ENCODE measurements around the gene CYP17A1.

CYP17A1 gene

DNA sequence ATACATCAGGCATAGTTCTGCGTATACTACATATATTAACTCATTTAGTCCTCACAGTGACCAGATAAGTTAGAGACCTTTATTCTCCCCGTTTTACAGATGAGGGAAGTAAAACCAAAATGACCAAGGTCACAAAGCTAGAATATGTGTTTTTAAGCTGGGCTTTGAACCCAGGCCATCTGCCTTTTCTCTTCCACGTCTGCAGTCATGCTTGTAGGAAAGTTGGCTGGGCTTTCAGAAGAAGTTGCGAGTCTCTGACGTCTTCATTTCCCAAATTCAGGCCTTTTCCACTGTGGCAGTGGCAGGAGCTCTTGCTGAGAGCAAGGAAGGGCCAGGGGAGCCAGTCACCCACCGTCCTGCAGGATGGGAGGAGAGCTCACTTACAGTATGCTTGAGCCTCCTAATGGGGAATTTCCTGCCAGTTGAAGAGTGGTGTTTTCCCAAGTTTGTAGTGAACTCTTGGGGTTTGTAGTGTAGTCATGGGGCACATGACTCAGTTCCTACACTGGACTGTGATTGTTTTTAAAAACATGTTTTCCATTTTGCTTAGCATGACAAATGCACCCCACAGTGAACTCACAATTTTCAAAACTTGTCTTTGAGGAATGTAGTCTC is 34.2 kb downstream of the CYP17A1 start:
- DNase-seq, result peak; percentile 96

DNA sequence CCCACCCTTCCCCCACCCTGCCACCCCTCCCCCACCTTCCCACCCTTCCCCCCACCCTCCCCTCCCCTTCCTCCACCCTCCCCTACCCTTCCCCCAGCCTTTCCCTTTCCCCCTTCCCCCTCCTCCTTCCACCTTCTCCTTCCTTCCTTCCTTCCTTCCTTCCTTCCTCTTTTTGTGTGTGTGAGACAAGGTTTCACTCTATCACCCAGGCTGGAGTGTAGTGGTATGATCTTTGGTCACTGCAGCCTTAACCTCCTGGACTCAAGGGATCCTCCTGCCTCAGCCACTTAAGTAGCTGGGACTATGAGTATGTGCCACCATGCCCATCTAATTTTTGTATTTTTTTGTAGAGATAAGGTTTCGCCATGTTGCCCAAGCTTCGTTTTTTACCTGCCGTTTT is 35.2 kb downstream of the CYP17A1 start:
- peak; percentile 64 for DNase-seq

DNA sequence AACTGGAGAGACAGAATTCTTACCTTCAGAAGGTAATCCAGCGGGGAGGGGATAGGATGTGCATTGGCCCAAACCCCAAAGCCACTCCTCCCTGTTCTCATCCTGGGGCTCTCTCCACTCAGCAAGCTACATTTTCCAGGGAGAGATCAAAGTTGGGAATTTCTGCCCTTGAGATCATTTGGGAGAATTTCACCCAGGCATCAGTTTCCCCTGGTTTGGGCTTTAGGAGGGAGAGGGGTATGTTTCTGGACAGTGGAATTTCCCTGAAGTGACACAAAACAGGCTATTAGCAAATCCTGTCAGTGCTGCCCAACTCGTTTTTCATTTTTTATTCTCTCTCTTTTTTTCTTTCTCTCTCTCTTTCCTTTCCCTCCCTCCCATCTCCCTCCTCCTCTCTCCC is 35.7 kb downstream of the CYP17A1 start:
- peak; percentile 31 for DNase-seq

DNA sequence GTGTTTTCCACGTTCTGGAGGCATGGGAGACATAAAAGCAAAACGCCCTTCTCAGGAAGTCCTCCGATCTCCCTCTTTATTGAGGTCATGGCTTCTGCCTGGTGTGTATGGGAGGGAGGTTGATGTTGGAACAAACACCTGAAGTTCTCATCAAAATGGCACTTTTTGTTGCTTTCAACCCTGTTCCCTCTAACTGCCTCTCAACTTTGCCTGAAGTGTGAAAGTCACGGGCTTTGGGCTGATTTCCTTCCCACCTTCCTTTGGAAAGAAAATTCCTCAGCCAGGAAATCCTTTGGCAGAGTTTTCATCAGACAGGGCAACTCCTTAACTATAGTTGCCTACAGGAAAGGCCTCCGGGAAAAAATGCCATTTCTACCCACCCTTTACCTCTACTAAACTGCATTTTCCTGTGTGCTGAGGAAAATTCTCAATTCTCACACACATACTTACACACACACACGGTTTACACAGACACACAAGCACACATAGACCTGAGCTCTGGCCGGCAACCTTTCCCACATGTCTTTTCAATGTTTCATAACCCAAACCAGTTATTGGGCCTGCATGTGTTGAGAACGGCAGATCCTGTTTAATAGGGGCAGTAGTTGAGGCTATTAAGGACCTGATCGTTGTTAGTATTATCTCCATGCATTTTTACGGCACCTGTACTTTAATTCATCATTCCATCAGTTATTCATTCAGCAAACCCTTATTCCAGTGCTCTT is 36.4 kb downstream of the CYP17A1 start:
- DNase-seq, result no peak

DNA sequence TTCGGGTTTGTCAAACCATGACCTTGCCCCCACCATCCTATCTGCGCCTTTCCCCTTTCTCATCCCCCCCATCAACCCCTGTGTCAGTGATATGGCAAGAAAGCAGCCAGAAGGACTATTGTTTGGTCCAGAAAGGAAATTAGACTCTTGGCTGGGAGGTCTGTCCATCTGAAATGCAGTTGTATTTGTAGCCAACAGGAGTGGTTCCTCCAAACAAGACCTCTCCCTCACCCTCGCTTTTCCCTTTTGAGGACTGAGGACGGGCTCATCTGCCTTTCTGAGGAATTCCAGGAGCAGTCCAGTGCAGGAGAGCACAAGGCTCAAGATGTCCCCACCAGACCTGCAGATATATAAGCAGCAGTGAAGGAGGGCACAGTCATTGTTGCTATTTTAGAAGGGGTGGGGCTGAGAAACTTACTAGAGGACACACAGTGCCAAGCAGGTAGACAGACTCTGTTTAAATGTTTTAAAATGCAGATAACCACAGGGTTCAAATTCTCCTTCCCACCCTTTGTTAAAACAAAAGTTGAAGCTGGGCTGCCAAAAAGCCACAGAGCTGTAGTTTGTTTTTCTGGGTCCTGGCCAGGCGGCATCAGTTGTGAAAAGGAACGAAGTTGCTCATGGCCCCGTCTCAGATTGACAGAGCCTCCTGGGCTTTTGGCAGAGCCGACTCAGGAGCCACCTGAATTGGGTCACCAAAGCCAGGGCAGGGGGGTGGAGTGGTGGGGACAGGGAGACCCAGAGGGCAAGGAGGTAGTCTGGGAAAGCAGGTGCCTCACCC is 37.3 kb downstream of the CYP17A1 start:
- DNase-seq, result no peak

DNA sequence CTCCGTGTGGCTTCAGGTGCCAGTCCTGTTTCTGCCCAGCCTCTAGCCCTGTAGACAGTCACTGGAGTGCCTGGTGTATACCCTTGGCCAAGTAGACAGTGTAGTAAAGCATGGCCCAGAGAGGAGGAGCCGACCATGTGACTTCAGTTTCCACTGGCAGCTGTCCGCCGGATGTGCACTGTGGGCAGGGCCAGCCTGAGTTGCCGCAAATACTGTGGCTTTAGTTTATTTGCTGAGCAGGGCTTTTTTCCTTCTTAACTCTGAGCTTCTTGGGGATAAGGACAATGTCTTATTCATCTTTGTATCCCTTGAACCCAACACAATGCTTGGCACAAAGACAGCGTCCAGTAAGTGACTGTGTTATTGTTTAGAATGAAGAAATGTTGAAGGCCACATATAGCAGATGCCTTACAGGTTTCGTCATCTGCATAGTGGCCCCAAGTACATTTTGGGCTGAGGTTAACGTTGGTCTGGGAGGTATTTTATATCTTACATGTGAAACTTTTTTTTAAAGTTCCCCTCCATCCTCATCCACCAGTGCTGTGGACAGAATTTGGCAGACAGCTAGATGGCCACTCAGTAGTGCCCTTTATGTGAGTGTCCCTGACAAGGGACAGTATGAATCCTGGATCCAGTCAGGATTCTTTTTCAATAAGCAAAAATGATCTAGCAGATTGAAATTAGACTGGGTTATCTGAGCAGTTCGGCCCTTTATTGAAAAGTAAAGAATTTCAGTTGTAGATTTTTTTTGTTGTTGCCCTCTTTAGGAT is 40.6 kb downstream of the CYP17A1 start:
- peak; percentile 72 for DNase-seq

DNA sequence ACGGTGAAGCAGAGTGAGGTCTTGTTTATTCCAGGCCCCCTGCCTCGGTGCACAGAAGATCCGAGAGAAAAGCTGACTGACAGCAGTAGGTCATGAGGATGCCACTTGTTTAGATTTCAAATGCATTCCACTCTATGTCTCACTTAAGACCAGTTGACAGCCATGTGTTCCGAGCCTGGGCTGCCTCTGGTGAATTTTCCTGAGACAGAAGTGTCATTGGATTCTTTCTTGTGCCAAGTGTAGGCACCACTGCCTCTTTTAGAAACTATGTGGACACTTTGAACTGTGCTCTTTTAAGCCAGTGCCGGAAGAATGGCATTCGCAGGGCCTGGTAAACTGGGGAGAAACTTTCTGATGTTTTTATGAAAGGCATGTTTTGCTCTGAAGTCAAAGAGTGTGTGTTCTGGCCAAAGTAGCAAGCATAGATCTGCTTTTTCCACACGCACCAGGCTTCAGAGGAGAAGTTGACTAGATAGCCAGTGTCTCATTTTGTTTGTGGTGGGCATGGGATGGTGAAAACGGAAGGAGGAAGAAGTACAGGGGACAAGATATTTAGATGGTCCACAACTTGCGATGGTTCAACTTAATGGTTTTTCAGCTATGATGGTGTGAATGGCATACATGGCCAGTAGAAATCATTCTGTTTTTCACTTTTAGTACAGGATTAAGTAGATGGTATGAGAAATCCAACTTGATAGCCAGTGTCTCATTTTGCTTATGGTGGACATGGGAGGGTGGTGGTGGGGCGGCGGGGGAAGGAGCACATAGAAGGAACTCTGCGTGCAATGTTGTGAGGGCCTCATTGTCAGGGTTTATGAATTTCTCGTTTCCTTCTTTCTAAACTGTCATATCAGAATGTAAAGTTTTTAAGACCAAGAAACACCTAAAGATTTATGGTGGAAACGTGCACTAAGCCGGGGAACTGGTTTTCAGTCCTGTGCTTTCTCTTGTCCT is 41.5 kb downstream of the CYP17A1 start:
- no peak for DNase-seq

DNA sequence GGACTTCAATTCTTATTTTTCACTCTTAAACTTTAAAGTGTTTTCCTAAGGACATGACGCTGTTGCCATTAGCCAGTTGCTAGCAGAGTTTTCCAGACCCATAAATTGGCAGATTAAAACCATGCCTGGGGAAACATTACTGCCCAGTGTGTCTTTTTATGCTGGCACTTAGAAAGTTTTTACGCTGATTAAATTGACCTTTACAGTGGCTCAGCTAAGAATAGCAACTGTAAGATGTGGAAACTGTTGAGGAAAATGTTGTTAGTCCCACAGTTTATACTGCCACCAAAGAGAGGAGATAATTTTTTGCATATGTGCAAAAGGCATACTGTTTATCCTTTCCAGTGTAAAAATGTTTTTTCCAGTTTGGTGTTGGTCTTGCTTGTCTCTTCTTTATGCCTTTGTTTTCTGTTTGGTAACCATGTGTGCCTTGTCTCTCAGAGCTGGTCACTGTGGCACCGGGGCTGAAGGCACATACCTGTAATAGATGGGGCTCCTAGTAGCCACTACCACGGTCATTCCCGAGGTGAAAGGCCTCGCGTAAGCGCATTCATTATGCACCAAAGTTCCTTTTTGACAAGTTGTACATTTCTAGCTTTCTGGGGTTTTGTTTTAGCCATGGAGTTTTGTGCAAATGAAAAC is 45.3 kb downstream of the CYP17A1 start:
- DNase-seq, result no peak

DNA sequence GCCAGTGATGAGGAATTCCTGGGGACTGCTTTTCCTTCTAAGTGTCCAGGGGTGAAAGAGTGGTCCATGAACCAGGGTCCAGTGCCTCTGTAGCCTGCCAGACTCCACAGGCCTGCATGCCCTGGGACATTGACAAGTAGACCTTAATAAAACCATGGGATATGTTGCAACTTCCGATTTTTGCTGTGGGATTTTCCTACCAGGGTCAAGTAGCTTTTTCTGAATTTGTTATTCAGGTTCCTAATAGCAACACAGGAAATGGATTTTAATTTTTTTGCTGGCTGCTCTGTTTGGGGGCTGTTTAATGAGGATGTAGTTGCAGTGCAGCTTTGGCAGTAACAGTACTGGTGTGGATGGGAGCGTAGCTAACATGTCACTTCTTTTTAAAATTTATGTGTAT is 51.4 kb downstream of the CYP17A1 start:
- DNase-seq, result peak; percentile 91

DNA sequence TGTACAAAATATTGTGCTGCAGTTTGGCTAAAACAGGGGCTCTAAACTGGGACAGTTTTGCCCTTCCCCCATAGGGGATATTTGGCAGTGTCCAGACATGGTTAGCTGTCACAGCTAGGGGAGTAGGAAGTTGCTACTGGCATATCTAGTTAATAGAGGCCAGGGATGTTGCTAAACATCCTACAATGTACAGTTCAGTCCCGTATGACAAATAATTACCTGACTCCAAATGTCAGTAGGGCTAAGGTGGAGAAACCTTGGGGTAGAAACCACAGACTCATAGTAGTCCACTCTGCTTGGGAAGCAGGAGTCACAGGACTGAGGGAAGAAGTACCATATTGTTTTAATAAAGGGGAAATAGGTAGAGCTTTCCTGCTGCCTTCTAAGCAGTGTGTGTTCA is 53.6 kb downstream of the CYP17A1 start:
- peak; percentile 33 for DNase-seq

DNA sequence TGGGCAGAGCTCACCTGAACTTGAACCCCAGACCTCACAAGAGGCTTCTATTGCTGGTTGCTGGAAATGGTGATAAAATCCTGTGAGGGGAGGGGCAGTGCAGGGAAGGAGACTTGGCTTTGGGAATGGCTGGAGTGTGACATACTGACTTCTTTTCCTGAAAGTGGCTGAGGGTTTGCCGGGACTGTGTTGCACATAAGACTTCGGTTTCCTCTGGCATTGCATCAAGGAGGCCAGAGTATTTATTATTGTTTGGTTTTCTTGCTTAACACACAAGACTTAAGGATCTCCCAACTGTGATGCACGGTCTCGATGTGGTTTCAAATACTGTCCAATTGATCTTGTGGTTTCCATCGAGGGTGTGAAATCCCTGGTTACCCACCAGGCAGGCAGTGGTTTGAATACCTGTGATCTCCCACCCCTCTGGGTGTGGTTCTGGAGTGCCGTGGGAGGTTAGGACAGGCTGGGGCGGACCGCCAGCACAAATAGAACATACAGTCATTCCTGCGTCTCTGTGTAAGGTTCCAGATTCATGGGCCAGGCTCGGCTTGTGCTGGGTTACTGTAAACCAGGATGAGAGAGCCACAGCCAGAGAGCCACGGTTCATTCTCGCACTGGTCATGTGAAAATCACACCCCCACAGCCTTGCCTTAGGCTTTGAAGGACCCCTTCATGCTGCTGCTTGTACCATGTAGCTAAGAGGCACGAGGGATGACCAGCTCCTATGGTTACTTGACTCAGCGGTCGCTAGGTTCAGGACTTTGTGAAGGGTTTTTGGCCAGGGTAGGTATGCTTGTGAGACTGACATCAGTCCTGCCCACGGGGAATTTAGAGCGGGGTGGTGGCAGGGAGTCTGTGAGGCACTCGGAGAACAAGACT is 54.3 kb downstream of the CYP17A1 start:
- DNase-seq, result peak; percentile 14

DNA sequence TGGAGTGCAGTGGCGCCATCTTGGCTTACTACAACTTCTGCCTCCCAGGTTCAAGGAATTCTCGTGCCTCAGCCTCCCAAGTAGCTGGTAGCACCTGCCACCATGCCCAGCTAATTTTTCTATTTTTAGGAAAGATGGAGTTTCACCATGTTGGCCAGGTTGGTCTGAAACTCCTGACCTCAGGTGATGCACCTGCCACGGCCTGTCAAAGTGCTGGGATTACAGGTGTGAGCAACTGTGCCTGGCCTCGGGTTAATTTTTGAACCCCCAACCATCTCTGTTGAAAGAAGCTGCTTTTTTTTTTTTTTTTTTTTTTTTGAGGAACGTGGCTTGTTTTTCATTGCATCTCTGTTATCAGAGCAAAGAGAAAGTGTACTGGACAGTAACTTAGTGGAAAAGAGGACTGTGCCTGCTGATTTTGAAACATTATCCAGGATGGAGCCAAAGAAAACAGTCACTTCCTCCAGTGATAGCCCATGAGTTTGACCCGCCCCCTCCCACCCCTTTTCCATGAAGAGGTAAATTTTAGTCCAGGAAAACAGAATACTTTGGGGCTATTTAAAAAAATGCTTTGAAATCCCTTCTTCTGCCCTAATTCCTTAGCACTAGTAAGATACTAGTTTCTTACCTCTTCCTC is 55.2 kb downstream of the CYP17A1 start:
- DNase-seq, result no peak

DNA sequence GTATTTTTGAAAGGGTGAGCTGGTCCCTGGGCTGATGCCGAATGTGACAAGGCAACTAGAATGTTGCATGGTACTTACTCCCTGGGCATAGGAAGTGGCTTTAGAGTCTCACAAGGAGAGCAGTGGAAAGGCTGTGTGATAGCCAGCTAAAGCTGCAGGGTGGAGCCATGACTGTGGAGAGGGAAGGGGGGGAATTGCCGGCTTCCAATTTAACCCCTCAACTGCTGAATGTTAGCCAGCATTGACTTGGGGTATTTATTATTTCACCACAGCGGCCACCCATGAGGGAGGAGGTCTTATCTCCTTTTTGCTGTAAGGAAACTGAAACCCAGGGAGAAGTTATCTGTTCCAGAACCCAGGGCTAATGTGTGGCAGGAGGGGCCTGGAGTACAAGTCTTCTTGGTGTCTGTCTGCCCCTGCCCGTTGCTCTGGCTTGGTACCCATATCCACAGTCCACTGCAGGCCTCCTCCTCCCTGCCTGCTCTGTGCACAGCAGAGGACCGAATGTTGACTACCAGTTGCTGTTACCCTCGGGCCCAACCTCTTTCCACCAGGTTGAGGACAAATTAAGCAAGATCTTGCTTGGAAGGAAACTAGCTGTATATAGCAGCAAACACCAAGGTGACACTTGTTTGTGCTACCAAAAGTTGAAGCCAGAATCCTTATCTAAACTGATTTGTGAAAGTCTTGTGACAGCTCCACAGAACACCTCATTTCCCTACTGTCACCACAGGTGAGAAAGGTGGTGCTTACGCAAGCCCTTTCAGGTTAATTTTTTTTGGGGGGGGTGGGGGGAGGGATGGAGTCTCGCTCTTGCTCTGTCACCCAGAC is 55.9 kb downstream of the CYP17A1 start:
- no peak for DNase-seq
